Measurements from ENCODE around the gene CHGA. TPM values are rescaled to one million over a fixed set of nuclear protein-coding genes. Genes with fewer than 3 reads are reported as not detected.

CHGA gene
- total RNA-seq, 2 donors from 2014 or later: 69.5 to 80.1 TPM

DNA sequence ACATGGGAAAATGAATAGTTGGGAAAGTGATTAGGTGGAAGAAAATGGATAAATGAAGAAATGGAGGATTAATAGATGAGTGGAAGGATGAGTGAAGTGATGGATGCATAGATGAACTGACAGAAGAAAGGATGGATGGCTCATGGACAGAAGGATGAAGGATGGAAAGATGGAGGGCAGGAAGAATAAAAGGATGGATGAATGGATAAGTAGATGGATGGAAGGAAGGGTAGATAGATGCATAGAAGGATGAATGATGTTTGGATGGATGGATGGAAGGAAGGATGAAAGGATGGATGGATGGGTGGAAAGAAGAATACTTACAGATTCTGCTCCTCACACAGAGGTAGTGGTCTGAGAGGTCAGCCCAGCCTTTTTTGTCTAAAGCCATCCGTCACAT, 35.8 kb upstream of the CHGA start:
- no peaks in the 10 kb centered on the region for H3K36me3 ChIP-seq (replicated peaks in 1 of 2; ENCODE audit: insufficient read depth in 1 of 2, low read depth in 2 of 2)
- no peak overlapping the region for H3K27ac ChIP-seq
- ATAC-seq (no peak), DNase-seq (no peak)
- H3K27me3 ChIP-seq: no peaks in the 10 kb centered on the region
- no peaks in the 10 kb centered on the region for H3K4me1 ChIP-seq
- 88 to 90% methylated on average over 1 of the region's 1 CpG for WGBS, 2 donors
- TF ChIP-seq, protein P1, sequence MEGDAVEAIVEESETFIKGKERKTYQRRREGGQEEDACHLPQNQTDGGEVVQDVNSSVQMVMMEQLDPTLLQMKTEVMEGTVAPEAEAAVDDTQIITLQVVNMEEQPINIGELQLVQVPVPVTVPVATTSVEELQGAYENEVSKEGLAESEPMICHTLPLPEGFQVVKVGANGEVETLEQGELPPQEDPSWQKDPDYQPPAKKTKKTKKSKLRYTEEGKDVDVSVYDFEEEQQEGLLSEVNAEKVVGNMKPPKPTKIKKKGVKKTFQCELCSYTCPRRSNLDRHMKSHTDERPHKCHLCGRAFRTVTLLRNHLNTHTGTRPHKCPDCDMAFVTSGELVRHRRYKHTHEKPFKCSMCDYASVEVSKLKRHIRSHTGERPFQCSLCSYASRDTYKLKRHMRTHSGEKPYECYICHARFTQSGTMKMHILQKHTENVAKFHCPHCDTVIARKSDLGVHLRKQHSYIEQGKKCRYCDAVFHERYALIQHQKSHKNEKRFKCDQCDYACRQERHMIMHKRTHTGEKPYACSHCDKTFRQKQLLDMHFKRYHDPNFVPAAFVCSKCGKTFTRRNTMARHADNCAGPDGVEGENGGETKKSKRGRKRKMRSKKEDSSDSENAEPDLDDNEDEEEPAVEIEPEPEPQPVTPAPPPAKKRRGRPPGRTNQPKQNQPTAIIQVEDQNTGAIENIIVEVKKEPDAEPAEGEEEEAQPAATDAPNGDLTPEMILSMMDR (IDR thresholded peaks at IDR 0.05): no peak
- no peak for TF ChIP-seq POLR2A (IDR thresholded peaks at IDR 0.05)
- no peak overlapping the region for H3K4me3 ChIP-seq
- H3K9me3 ChIP-seq: no peaks in the 10 kb centered on the region
- intact Hi-C loops (cut with DNase I): no loop called here

DNA sequence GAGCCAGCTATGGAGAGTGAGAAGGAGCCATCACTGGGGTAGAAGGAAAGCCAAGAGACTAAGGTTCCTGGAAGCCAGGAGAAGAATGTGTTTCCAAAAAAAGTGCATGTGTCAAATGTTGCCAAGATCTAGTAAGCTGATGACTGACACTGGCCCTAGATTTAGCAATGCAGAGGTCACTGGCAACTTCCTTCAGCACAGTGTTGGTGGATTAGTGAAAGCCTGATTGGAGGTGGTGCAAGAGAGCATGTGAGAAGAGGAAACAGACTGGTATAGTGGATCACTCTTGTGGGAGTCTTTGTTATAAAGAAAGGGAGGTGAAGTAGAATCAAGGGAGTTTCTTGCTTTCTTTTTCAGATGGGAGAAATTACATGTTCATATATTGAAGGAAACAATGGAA, 34.1 kb upstream of the CHGA start:
- Histone ChIP-seq H3K27ac (no peak overlapping the region), H3K4me3 (no peak overlapping the region), H3K4me1 (no peaks in the 10 kb centered on the region), H3K36me3 (replicated peaks in 1 of 2; ENCODE audit: insufficient read depth in 1 of 2, low read depth in 2 of 2) (no peaks in the 10 kb centered on the region), H3K9me3 (no peaks in the 10 kb centered on the region), H3K27me3 (no peaks in the 10 kb centered on the region)
- intact Hi-C loops (cut with DNase I): no loop called here
- DNase-seq (no peak), ATAC-seq (no peak)
- TF ChIP-seq POLR2A (IDR thresholded peaks at IDR 0.05): no peak
- TF ChIP-seq, protein P1 (IDR thresholded peaks at IDR 0.05): no peak

DNA sequence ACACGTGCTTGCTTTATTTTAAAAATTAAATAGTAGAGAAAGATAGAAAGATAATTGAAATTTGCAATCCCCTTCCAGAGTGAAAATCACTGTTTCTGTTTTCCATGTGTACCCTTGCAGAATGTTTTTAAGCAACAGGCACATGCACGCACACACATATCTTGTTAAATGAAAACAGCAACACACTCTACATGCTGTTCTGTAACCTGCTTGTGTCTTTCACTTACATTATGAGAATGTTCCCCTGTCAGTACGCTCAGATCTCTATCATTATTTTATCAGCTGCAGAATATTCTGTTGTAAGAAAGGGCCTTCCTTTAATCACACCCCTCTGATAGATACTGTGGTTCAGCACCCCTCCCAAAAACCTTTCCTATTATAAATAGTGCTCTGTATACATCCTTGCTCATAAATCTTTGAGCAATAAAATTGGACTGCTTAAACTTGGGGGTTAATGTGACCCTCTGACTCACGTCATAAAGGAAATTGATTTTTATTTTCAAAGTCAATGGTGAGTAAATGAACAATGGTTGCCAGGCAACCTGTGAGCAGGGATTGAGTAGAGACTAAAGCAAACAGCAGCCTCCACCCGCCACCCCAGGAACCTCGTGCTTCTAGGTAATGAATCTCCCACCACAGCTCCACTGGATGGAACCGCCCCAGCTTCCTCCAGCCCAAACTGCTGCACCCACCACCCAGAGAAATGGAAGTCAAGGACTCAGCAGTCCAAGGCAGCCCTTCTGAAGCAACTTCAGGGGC, 31.9 kb upstream of the CHGA start:
- Histone ChIP-seq H3K9me3 (no peaks in the 10 kb centered on the region), H3K36me3 (replicated peaks in 1 of 2; ENCODE audit: insufficient read depth in 1 of 2, low read depth in 2 of 2) (no peaks in the 10 kb centered on the region), H3K4me3 (no peak overlapping the region), H3K4me1 (no peaks in the 10 kb centered on the region), H3K27me3 (no peaks in the 10 kb centered on the region), H3K27ac (no peak overlapping the region)
- DNase-seq: peak in 2 of 4 donors; percentile 23 to 38
- 54 to 57% methylated on average over 7 of the region's 7 CpGs for WGBS, 2 donors
- TF ChIP-seq POLR2A (IDR thresholded peaks at IDR 0.05): no peak
- TF ChIP-seq, protein P1 (IDR thresholded peaks at IDR 0.05): no peak
- intact Hi-C loops (cut with DNase I): no loop called here
- peak; percentile 21 for ATAC-seq

- Histone ChIP-seq H3K36me3 (replicated peaks in 1 of 2; ENCODE audit: insufficient read depth in 1 of 2, low read depth in 2 of 2) (no peaks in the 10 kb centered on the region), H3K27ac (no peak overlapping the region), H3K4me3 (no peak overlapping the region), H3K4me1 (no peaks in the 10 kb centered on the region), H3K9me3 (no peaks in the 10 kb centered on the region), H3K27me3 (no peaks in the 10 kb centered on the region)
- intact Hi-C loops (cut with DNase I): no loop called here
- ATAC-seq: no peak
- no peak for DNase-seq
- no peak for TF ChIP-seq POLR2A (IDR thresholded peaks at IDR 0.05)
- TF ChIP-seq, protein P1 (IDR thresholded peaks at IDR 0.05): no peak
Observed at GRCh38 chr14:92892589-92892988, 30.4 kb upstream of the CHGA start.

DNA sequence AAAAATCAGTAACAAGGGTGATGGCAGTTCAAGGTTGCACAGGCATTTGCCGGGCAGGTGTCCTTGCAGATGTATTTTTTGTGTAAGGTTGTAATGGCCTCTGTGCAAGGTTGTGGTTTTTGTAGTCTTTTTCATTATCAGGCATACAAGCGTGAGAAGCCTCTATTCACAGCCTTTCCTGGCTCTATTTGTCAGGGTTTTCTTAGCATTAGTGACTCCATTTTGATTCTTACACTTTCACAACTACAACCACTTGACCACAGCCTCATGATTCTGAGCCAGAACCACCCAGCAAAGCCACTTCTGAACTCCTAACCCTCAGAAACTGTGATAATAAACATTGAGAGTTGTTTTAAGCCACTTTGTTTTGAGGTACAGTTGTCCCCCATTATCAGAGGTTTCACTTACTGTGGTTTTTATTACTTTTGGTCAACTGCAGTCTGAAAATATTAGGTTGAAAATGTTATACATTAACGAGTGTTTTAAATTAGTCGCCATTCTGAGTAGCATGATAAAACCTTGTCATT, 27.5 kb upstream of the CHGA start:
- H3K27me3 ChIP-seq: no peaks in the 10 kb centered on the region
- no peaks in the 10 kb centered on the region for H3K4me1 ChIP-seq
- no peaks in the 10 kb centered on the region for H3K9me3 ChIP-seq
- 54 to 60% methylated on average over 4 of the region's 4 CpGs for WGBS, 2 donors
- H3K27ac ChIP-seq: no peak overlapping the region
- no peak for ATAC-seq
- TF ChIP-seq, protein P1 (IDR thresholded peaks at IDR 0.05): no peak
- no peak for TF ChIP-seq POLR2A (IDR thresholded peaks at IDR 0.05)
- no peaks in the 10 kb centered on the region for H3K36me3 ChIP-seq (replicated peaks in 1 of 2; ENCODE audit: insufficient read depth in 1 of 2, low read depth in 2 of 2)
- intact Hi-C loops (cut with DNase I): no loop called here
- no peak for DNase-seq
- H3K4me3 ChIP-seq: no peak overlapping the region
